ENCODE measurements around the gene WAPL. TPM values are rescaled to one million over a fixed set of nuclear protein-coding genes. Genes with fewer than 3 reads are reported as not detected.

The WAPL gene
- total and polyA plus RNA-seq, 8 donors = 28.2 to 48.0 (median 44.3) TPM

DNA sequence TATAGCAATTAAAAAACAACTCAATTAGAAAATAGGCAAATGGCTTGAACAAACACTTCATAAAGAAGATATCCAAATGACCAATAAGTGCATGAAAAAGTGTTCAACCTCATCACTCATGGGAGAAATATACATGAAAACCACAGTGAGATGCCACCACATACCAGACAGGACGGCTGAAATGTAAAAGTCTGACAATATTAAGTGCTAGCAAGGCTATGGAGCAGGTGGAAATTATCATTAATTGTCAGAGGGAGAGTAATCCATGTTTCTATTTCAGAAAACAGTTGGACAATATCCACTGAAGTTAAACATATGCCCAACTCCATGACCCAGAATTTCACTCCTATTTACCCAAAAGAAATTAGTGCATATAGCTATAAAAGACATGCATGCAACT, 112.4 kb downstream of the WAPL start:
- ATAC-seq (no peak), DNase-seq (no peak)
- Histone ChIP-seq H3K4me3 (no peak overlapping the region), H3K9me3 (no peaks in the 10 kb centered on the region), H3K36me3 (no peaks in the 10 kb centered on the region), H3K4me1 (peaks cover 7 to 14% of the 10 kb centered on the region in 2 donors), H3K27ac (no peak overlapping the region), H3K27me3 (no peaks in the 10 kb centered on the region)
- intact Hi-C loops (cut with DNase I) = loop anchor here in 1 of 2 donors (5.0 kb wide), 1 partner anchor 178 kb away; no protein-coding TSS in a partner anchor
- TF ChIP-seq, protein P1, sequence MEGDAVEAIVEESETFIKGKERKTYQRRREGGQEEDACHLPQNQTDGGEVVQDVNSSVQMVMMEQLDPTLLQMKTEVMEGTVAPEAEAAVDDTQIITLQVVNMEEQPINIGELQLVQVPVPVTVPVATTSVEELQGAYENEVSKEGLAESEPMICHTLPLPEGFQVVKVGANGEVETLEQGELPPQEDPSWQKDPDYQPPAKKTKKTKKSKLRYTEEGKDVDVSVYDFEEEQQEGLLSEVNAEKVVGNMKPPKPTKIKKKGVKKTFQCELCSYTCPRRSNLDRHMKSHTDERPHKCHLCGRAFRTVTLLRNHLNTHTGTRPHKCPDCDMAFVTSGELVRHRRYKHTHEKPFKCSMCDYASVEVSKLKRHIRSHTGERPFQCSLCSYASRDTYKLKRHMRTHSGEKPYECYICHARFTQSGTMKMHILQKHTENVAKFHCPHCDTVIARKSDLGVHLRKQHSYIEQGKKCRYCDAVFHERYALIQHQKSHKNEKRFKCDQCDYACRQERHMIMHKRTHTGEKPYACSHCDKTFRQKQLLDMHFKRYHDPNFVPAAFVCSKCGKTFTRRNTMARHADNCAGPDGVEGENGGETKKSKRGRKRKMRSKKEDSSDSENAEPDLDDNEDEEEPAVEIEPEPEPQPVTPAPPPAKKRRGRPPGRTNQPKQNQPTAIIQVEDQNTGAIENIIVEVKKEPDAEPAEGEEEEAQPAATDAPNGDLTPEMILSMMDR (IDR thresholded peaks at IDR 0.05) = no peak

GRCh38 chr10:86403183-86403797, 118.3 kb downstream of the WAPL start:
- no peak for ATAC-seq
- no peak for DNase-seq
- peaks cover 9 to 26% of the 10 kb centered on the region in 2 donors for H3K4me1 ChIP-seq
- TF ChIP-seq, protein P1 (IDR thresholded peaks at IDR 0.05) = no peak
- H3K4me3 ChIP-seq = no peak overlapping the region
- H3K36me3 ChIP-seq = no peaks in the 10 kb centered on the region
- H3K27me3 ChIP-seq = peaks cover 9 to 40% of the 10 kb centered on the region in 2 donors
- no peaks in the 10 kb centered on the region for H3K9me3 ChIP-seq
- no peak overlapping the region for H3K27ac ChIP-seq
- intact Hi-C loops (cut with DNase I) = no loop called here

GRCh38 chr10:86402283-86402941, 119.2 kb downstream of the WAPL start:
- no peak overlapping the region for H3K4me3 ChIP-seq
- intact Hi-C loops (cut with DNase I) = no loop called here
- ATAC-seq (no peak), DNase-seq (no peak)
- peaks cover 9 to 26% of the 10 kb centered on the region in 2 donors for H3K4me1 ChIP-seq
- peaks cover 9 to 45% of the 10 kb centered on the region in 2 donors for H3K27me3 ChIP-seq
- no peaks in the 10 kb centered on the region for H3K9me3 ChIP-seq
- TF ChIP-seq, protein P1 (IDR thresholded peaks at IDR 0.05) = no peak
- no peaks in the 10 kb centered on the region for H3K36me3 ChIP-seq
- no peak overlapping the region for H3K27ac ChIP-seq

DNA sequence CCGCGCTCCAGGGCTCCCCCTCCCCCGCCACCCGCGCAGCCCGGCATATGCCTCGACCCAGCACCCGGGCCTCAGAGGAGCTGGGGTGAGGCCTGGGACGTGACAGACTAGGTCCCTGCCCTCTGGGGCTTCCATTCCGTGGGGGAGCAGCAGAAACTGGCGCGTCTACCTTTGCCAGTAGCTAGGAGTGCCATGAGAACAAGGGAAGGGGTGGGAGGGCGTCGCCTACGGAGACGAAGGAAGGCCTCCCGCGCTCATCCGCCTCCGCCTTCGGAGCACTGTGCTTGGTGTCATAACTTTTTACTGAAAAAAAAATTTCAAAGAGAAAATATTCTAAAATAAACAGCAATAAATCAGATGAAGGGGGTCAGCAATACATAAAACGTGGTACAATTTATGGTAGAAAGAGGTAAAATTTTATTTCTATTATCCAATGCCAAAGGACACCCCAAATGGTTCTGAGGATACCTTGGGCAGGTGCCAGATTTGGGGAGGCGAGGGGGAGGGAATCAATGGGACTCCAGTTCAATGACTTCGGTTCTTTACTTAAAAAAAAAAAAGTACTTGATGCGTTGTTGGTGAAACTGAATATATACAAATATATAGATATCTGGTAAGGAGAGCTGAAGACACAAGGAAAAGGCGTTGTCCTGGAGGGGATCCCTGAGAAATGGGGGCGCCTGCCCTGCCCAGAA, 119.9 kb downstream of the WAPL start:
- TF ChIP-seq, protein P1 (IDR thresholded peaks at IDR 0.05) = no peak
- intact Hi-C loops (cut with DNase I) = no loop called here
- no peaks in the 10 kb centered on the region for H3K9me3 ChIP-seq
- peaks cover 9 to 50% of the 10 kb centered on the region in 2 donors for H3K27me3 ChIP-seq
- DNase-seq (no peak), ATAC-seq (no peak)
- H3K4me3 ChIP-seq = peak overlapping the region; percentile 54 to 60
- no peaks in the 10 kb centered on the region for H3K36me3 ChIP-seq
- H3K27ac ChIP-seq = no peak overlapping the region
- peaks cover 9 to 26% of the 10 kb centered on the region in 2 donors for H3K4me1 ChIP-seq

Data from left lung (tissue), 10 donors.